ENCODE results near the gene WDR31. TPM values are rescaled to one million over a fixed set of nuclear protein-coding genes. Genes with fewer than 3 reads are reported as not detected.

Gene WDR31
- total RNA-seq, 2 experiments from 2014 or later = 0.85 to 1.4 TPM

DNA sequence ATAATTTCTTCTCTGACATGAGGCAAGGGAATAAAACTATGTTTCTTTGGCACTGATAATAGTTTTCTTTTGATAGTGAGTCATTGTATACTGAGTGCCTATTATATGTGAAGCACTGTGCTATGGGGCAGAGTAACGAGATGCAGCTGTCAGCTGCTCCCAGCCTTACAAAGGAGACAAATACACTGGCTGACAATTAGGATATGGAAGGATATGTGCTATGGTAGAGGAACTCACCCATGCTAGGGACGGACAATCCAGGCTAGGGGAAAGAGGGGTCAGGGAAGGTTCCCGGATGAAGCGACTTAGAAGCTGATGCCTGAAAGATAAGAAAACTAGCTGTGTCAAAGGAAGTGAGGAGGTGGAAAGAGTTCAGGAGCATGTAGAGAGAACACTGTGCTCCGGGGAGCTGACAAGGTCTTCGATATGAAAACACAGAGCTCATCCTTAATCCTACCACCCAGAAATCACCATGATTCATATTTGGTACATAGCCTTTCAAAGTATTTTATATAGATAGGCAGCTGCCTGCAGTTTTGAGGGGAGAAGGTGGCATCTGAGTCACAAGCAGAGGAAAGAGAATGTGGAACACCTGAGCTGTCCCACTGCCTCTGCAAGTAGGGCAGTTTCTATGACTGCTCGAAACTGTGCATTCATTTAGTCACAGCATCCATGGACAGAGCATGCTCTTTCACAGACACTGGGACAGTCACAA, 21.4 kb upstream of the WDR31 start:
- H3K27ac Mint-ChIP-seq = no peak overlapping the region
- peaks cover 3% of the 10 kb centered on the region for H3K4me1 Mint-ChIP-seq
- POLR2A ChIA-PET = interaction anchor here (1.5 kb wide), 1 partner anchor 12 kb away, joined by 5 read pairs; the partner anchor contains the start of gene BSPRY
- no peaks in the 10 kb centered on the region for H3K27me3 Mint-ChIP-seq
- H3K9me3 Mint-ChIP-seq = no peaks in the 10 kb centered on the region
- CTCF ChIA-PET = interaction anchor here (1.1 kb wide), 1 partner anchor 20 kb away, joined by 3 read pairs; no protein-coding TSS in a partner anchor
- no peak for DNase-seq
- H3K36me3 Mint-ChIP-seq (ENCODE audit: low read depth) = no peaks in the 10 kb centered on the region
- no peak overlapping the region for H3K4me3 Mint-ChIP-seq

GRCh38 chr9:113360242-113360842, 20.3 kb upstream of the WDR31 start:
- POLR2A ChIA-PET = interaction anchor here (1.5 kb wide), 1 partner anchor 10 kb away, joined by 5 read pairs; the partner anchor contains the start of gene BSPRY
- Mint-ChIP-seq H3K9me3 (no peaks in the 10 kb centered on the region), H3K4me3 (no peak overlapping the region), H3K27me3 (no peaks in the 10 kb centered on the region), H3K36me3 (ENCODE audit: low read depth) (no peaks in the 10 kb centered on the region), H3K27ac (no peak overlapping the region), H3K4me1 (peaks cover 3% of the 10 kb centered on the region)
- DNase-seq = no peak
- CTCF ChIA-PET = no interaction called here

- Mint-ChIP-seq H3K27me3 (no peaks in the 10 kb centered on the region), H3K27ac (no peak overlapping the region), H3K9me3 (no peaks in the 10 kb centered on the region), H3K4me1 (peaks cover 3% of the 10 kb centered on the region), H3K36me3 (ENCODE audit: low read depth) (no peaks in the 10 kb centered on the region), H3K4me3 (no peak overlapping the region)
- POLR2A ChIA-PET = no interaction called here
- CTCF ChIA-PET = interaction anchor here (1.1 kb wide), 1 partner anchor 11 kb away, joined by 4 read pairs; the partner anchor contains the start of gene BSPRY
- DNase-seq = no peak
Measured at GRCh38 chr9:113359385-113359784, 19.3 kb upstream of the WDR31 start.

DNA sequence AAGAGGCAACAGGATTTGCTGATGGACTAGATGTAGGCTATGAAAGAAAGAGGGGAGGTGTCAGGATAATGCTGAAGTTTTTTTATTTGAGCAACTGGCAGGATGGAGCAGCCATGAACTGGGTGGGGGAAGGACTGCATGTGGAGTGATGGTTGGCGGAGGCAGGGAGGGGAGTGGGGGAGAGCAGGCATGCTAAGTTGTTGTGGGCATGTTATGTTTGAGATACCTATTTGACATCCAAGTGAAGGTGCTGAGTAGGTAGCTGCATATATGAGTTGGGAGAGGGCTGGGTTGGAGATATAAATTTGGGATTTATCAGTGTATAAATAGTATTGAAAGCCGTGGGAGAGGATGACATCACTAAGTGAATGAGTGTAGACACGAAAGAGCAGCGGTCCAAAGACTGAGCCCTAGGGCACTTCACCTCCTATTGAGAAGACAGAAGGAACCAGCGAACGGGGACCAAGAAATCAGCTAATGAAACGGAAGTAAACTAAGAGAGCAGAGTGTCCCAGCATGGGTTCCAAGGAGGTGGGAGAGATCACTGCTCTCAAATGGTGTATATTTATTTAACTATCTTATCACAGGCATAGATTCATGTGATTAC, 16.7 kb upstream of the WDR31 start:
- Mint-ChIP-seq H3K4me3 (no peak overlapping the region), H3K27ac (no peak overlapping the region), H3K36me3 (ENCODE audit: low read depth) (peaks cover 3% of the 10 kb centered on the region), H3K4me1 (peaks cover 12% of the 10 kb centered on the region), H3K27me3 (peaks cover 8% of the 10 kb centered on the region), H3K9me3 (no peaks in the 10 kb centered on the region)
- CTCF ChIA-PET = interaction anchor here (1.4 kb wide), 1 partner anchor 45 kb away, joined by 4 read pairs; the partner anchor contains the start of gene ALAD
- POLR2A ChIA-PET = no interaction called here
- no peak for DNase-seq

GRCh38 chr9:113355040-113355596, 15.0 kb upstream of the WDR31 start:
- Mint-ChIP-seq H3K4me1 (peaks cover 23% of the 10 kb centered on the region), H3K4me3 (no peak overlapping the region), H3K36me3 (ENCODE audit: low read depth) (peaks cover 3% of the 10 kb centered on the region), H3K27me3 (peaks cover 11% of the 10 kb centered on the region), H3K27ac (no peak overlapping the region), H3K9me3 (no peaks in the 10 kb centered on the region)
- DNase-seq = no peak
- ChIA-PET POLR2A (no interaction called here), CTCF (interaction anchor here (1.0 kb wide), 1 partner anchor 46 kb away, joined by 3 read pairs; the partner anchor contains the start of gene ALAD)

DNA sequence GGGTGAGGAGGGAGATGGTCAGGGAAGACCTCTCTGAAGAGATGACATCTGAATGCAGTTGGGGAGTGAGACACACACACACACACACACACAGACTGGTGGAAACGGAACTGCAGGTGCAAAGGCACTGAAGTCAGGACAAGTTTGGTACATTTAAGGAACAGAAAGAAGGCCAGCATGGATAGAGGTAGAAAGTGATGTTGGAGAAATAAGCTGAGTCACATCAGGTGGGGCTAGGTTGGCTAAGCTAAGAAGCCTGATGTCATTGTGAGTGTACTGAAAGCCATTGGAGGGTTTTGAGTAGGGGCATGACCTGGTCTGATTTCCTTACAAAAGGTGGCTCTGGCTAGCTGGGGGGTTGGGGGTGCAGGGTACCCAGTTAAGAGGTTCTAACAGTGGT, 12.3 kb upstream of the WDR31 start:
- H3K27ac Mint-ChIP-seq = no peak overlapping the region
- ChIA-PET POLR2A (interaction anchor here (0.6 kb wide), 1 partner anchor 11 kb away, joined by 3 read pairs; no protein-coding TSS in a partner anchor), CTCF (interaction anchor here (1.0 to 5.9 kb wide), 4 partner anchors 12 to 58 kb away, joined by 3 to 42 read pairs (median 20); partner anchors contain the start of genes ALAD, C9orf43, POLE3 and WDR31)
- peaks cover 11% of the 10 kb centered on the region for H3K27me3 Mint-ChIP-seq
- peaks cover 38% of the 10 kb centered on the region for H3K4me1 Mint-ChIP-seq
- no peaks in the 10 kb centered on the region for H3K9me3 Mint-ChIP-seq
- H3K36me3 Mint-ChIP-seq (ENCODE audit: low read depth) = peaks cover 3% of the 10 kb centered on the region
- DNase-seq = no peak
- H3K4me3 Mint-ChIP-seq = no peak overlapping the region

GRCh38 chr9:113352006-113352405, 11.9 kb upstream of the WDR31 start:
- H3K27me3 Mint-ChIP-seq = peaks cover 11% of the 10 kb centered on the region
- POLR2A ChIA-PET = interaction anchor here (0.6 to 3.2 kb wide), 3 partner anchors 11 to 59 kb away, joined by 3 to 29 read pairs (median 10); partner anchors contain the start of genes C9orf43, HDHD3 and POLE3
- CTCF ChIA-PET = interaction anchor here (0.5 to 5.9 kb wide), 4 partner anchors 12 to 183 kb away, joined by 3 to 42 read pairs (median 20); partner anchors contain the start of genes ALAD, C9orf43, POLE3 and WDR31

GRCh38 chr9:113350937-113351336, 10.9 kb upstream of the WDR31 start:
- CTCF ChIA-PET = interaction anchor here (0.5 to 5.9 kb wide), 7 partner anchors 11 to 307 kb away, joined by 3 to 42 read pairs (median 5); partner anchors contain the start of genes ALAD, CDC26, PRPF4 and WDR31

More at GRCh38 chr9:113352006-113352405, 11.9 kb upstream of the WDR31 start:
- peaks cover 41% of the 10 kb centered on the region for H3K4me1 Mint-ChIP-seq
- no peak for DNase-seq
- peaks cover 3% of the 10 kb centered on the region for H3K36me3 Mint-ChIP-seq (ENCODE audit: low read depth)
- H3K27ac Mint-ChIP-seq = no peak overlapping the region
- no peak overlapping the region for H3K4me3 Mint-ChIP-seq
- no peaks in the 10 kb centered on the region for H3K9me3 Mint-ChIP-seq

GRCh38 chr9:113350107-113350661, 10.1 kb upstream of the WDR31 start:
- H3K4me3 Mint-ChIP-seq = peak overlapping the region; percentile 82
- peaks cover 49% of the 10 kb centered on the region for H3K4me1 Mint-ChIP-seq
- POLR2A ChIA-PET = interaction anchor here (0.7 to 4.0 kb wide), 16 partner anchors 10 to 305 kb away, joined by 3 to 40 read pairs (median 4); partner anchors contain the start of genes ALAD, C9orf43, CDC26 and FKBP15
- CTCF ChIA-PET = interaction anchor here (0.8 to 5.9 kb wide), 8 partner anchors 10 to 308 kb away, joined by 3 to 42 read pairs (median 4); partner anchors contain the start of genes ALAD, CDC26, POLE3 and PRPF4
- no peaks in the 10 kb centered on the region for H3K9me3 Mint-ChIP-seq
- H3K27ac Mint-ChIP-seq = peak overlapping the region; percentile 63
- DNase-seq = no peak
- H3K27me3 Mint-ChIP-seq = peaks cover 11% of the 10 kb centered on the region
- H3K36me3 Mint-ChIP-seq (ENCODE audit: low read depth) = peaks cover 3% of the 10 kb centered on the region

More at GRCh38 chr9:113350937-113351336, 10.9 kb upstream of the WDR31 start:
- POLR2A ChIA-PET = interaction anchor here (0.7 to 4.0 kb wide), 10 partner anchors 11 to 305 kb away, joined by 3 to 40 read pairs (median 6); partner anchors contain the start of genes C9orf43, CDC26, FKBP15 and HDHD3
- Mint-ChIP-seq H3K4me1 (peaks cover 44% of the 10 kb centered on the region), H3K4me3 (peak overlapping the region; percentile 82), H3K27me3 (peaks cover 11% of the 10 kb centered on the region), H3K27ac (peak overlapping the region; percentile 64), H3K36me3 (ENCODE audit: low read depth) (peaks cover 3% of the 10 kb centered on the region), H3K9me3 (no peaks in the 10 kb centered on the region)
- peak; percentile 38 for DNase-seq

DNA sequence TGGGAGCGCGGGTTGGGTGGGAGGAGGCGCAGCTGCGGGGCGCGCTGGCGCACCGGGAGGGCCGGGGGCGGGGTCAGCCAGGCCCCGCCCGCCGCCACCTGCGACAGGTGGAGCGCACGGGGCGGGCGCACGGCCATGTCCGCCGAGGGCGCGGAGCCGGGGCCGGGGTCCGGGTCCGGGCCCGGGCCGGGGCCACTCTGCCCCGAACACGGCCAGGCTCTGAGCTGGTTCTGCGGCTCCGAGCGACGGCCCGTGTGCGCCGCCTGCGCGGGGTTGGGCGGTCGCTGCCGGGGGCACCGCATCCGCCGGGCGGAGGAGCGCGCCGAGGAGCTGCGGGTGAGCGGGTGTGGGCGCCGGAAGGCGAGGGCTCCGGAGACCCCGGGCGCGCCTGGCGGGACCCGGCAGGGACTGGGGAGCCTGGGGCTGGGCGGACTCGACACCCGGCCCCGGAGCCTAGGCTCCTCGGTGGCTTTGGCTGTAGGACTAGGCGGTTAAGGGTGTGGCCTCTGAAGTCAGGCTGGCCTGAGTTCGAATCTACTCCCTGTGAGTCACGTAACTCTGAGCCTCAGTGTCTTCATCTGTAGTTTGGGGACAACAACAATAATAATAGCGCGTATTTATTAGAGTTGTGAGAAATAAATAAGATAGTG, 9.5 kb upstream of the WDR31 start, which contains the start of gene BSPRY:
Gene BSPRY (plus strand): TSS at position 97 of the 650 bp plus-strand sequence. CDS start 39 bp downstream, at position 136.
- ChIA-PET POLR2A (interaction anchor here (0.7 to 4.0 kb wide), 16 partner anchors 9 to 232 kb away, joined by 3 to 40 read pairs (median 5); partner anchors contain the start of genes ALAD, C9orf43, CDC26 and FKBP15), CTCF (interaction anchor here (0.5 to 5.9 kb wide), 7 partner anchors 10 to 76 kb away, joined by 3 to 42 read pairs (median 5); partner anchors contain the start of genes ALAD, CDC26, POLE3 and PRPF4)
- Mint-ChIP-seq H3K9me3 (no peaks in the 10 kb centered on the region), H3K4me1 (peaks cover 52% of the 10 kb centered on the region), H3K4me3 (peak within 1 kb of the TSS; percentile 82), H3K27me3 (peaks cover 11% of the 10 kb centered on the region), H3K36me3 (ENCODE audit: low read depth) (peaks cover 3% of the 10 kb centered on the region), H3K27ac (peak within 1 kb of the TSS; percentile 63)
- DNase-seq = peak; percentile 53

GRCh38 chr9:113349066-113349444, 9.0 kb upstream of the WDR31 start:
- Mint-ChIP-seq H3K27me3 (peaks cover 11% of the 10 kb centered on the region), H3K27ac (no peak overlapping the region), H3K4me1 (peaks cover 52% of the 10 kb centered on the region), H3K9me3 (no peaks in the 10 kb centered on the region), H3K36me3 (ENCODE audit: low read depth) (peaks cover 3% of the 10 kb centered on the region), H3K4me3 (peak overlapping the region; percentile 77)
- no peak for DNase-seq
- POLR2A ChIA-PET = interaction anchor here (0.8 to 4.0 kb wide), 13 partner anchors 9 to 233 kb away, joined by 3 to 40 read pairs (median 5); partner anchors contain the start of genes ALAD, C9orf43, CDC26 and FKBP15
- CTCF ChIA-PET = interaction anchor here (0.5 to 5.9 kb wide), 7 partner anchors 9 to 127 kb away, joined by 3 to 42 read pairs (median 5); partner anchors contain the start of genes ALAD, CDC26, PRPF4 and WDR31
